Upper lobe of left lung (tissue), 4 donors: Measurements from ENCODE around the gene SQOR.

Experiments
- POLR2A ChIP-seq, 4 donors: fragments of 450-650 bp; IDR thresholded peaks; one replicate each; pipeline ENCODE4 v1.5.1; 2016 to 2017; ENCODE audit warnings: antibody characterized with exemption in 4 of 4, mild to moderate bottlenecking in 2 of 4
- TF ChIP-seq, protein P1 (sequence below), 6 experiments: fragments of 450-650 bp in 4 of 6; fragments of 200-600 bp in 2 of 6; sonication (generic) in 2 of 6; IDR thresholded peaks; one replicate each; pipeline ENCODE4 v1.5.1; 2016 to 2019; ENCODE audit warnings: antibody characterized with exemption in 6 of 6

- TF ChIP-seq, protein P1, sequence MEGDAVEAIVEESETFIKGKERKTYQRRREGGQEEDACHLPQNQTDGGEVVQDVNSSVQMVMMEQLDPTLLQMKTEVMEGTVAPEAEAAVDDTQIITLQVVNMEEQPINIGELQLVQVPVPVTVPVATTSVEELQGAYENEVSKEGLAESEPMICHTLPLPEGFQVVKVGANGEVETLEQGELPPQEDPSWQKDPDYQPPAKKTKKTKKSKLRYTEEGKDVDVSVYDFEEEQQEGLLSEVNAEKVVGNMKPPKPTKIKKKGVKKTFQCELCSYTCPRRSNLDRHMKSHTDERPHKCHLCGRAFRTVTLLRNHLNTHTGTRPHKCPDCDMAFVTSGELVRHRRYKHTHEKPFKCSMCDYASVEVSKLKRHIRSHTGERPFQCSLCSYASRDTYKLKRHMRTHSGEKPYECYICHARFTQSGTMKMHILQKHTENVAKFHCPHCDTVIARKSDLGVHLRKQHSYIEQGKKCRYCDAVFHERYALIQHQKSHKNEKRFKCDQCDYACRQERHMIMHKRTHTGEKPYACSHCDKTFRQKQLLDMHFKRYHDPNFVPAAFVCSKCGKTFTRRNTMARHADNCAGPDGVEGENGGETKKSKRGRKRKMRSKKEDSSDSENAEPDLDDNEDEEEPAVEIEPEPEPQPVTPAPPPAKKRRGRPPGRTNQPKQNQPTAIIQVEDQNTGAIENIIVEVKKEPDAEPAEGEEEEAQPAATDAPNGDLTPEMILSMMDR (IDR thresholded peaks at IDR 0.05): no peak
- no peak for TF ChIP-seq POLR2A (IDR thresholded peaks at IDR 0.05)
These were observed 23.1 kb downstream of the SQOR start for GRCh38 chr15:45657764-45658545.
